Stimulated activated CD4-positive, alpha-beta T cell treated with anti-CD3 and anti-CD28 coated beads, Interleukin-2, amount 100 ng/mL, for 4 hours (primary cell): Measurements from ENCODE around the gene SHISA3.
"Not testable (repeated sequence)": the region's sequence is repeated elsewhere in the genome, so short reads cannot be mapped to it uniquely, and the experiment has no call there.

Source experiments
- DNase-seq: peaks from one replicate; pipeline ENCODE4 v3.0.0-alpha.2; 2020; ENCODE audit warnings: low read depth

SHISA3 gene

GRCh38 chr4:42396752-42397634 is at the start of gene SHISA3:
Gene SHISA3 (plus strand): TSS chr4:42397488. CDS start chr4:42398057, 569 bp downstream.
- DNase-seq, result no peak

GRCh38 chr4:42348247-42348646 is 49.0 kb upstream of the SHISA3 start:
- DNase-seq, result no peak

- no peak for DNase-seq
Measured at GRCh38 chr4:42348692-42349091, 48.6 kb upstream of the SHISA3 start.

GRCh38 chr4:42350611-42351182 is 46.6 kb upstream of the SHISA3 start:
- DNase-seq, result no peak

- no peak for DNase-seq
Measured at GRCh38 chr4:42352049-42352448, 45.2 kb upstream of the SHISA3 start.

- DNase-seq, result no peak
Measured at GRCh38 chr4:42357325-42357724, 40.0 kb upstream of the SHISA3 start.

- no peak for DNase-seq
Measured at GRCh38 chr4:42359711-42360110, 37.6 kb upstream of the SHISA3 start.

- DNase-seq, result no peak
Measured at GRCh38 chr4:42360256-42360669, 37.0 kb upstream of the SHISA3 start.

- no peak for DNase-seq
Measured at GRCh38 chr4:42361456-42361855, 35.8 kb upstream of the SHISA3 start.

- no peak for DNase-seq
Measured at GRCh38 chr4:42362591-42362990, 34.7 kb upstream of the SHISA3 start.

GRCh38 chr4:42363614-42364013 is 33.7 kb upstream of the SHISA3 start:
- no peak for DNase-seq

GRCh38 chr4:42364266-42365053 is 32.8 kb upstream of the SHISA3 start:
- DNase-seq, result no peak

GRCh38 chr4:42366959-42367358 is 30.3 kb upstream of the SHISA3 start:
- DNase-seq, result no peak

- DNase-seq, result no peak
Measured at GRCh38 chr4:42369489-42369888, 27.8 kb upstream of the SHISA3 start.

- DNase-seq, result no peak
Measured at GRCh38 chr4:42371305-42372252, 25.7 kb upstream of the SHISA3 start.

GRCh38 chr4:42372303-42372702 is 25.0 kb upstream of the SHISA3 start:
- DNase-seq, result not testable (repeated sequence)

- DNase-seq, result no peak
Measured at GRCh38 chr4:42377497-42377896, 19.8 kb upstream of the SHISA3 start.

GRCh38 chr4:42381666-42382065 is 15.6 kb upstream of the SHISA3 start:
- DNase-seq, result no peak

GRCh38 chr4:42385516-42385915 is 11.8 kb upstream of the SHISA3 start:
- no peak for DNase-seq

- no peak for DNase-seq
Measured at GRCh38 chr4:42390622-42391354, 6.5 kb upstream of the SHISA3 start.

- DNase-seq, result no peak
Measured at GRCh38 chr4:42391355-42391664, 6.0 kb upstream of the SHISA3 start.
